Measurements from ENCODE around the gene NOP56.
A peak's percentile ranks its signal among the peaks of the same experiment; 100 is the strongest.

NOP56 gene

DNA sequence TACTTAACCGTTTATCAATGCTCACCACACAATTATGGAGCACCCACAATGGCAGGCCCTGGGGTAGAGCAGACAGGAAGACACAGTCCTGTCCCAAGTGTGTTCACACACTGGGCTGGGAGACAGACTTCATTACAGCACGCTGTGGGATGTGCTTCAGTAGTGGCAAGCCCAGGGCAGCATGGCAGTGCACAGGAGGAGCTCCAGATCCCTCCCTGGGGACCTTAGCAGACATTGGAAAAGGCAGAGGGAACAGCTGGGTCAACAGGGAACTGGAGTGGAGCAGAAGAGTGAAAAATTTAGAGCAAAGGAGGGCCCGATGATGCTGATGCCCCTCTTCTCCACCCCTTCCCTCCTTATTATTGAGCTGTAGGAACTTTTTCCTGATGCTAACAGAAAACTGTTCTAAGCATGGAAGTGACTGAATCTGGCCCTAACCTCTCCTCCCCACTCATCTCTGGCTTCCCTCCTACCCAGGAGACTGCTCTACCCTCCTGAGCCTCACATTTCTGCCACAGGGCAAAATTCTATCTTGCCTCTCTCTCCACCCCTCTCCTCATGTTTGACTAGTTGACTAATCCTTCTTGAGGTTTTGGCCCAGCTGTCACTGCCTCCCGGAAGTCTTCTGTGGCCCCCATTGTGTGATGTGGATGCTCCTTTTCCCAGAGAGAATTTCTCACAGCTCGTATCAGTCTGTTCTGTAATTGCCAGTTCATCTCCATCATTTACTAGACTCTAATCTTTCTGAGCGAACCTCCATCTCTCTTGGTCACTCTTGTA is 41.3 kb upstream of the NOP56 start:
- no peak for TF ChIP-seq CTCF (IDR thresholded peaks at IDR 0.05; ENCODE audit: insufficient read depth, low read depth, low read length, missing control alignments)
- H3K4me3 ChIP-seq (ENCODE audit: low read depth, low read length): no peak overlapping the region
- no peak for DNase-seq (ENCODE audit: low read depth)

- no peak for DNase-seq (ENCODE audit: low read depth)
- TF ChIP-seq CTCF (IDR thresholded peaks at IDR 0.05; ENCODE audit: insufficient read depth, low read depth, low read length, missing control alignments): no peak
- no peak overlapping the region for H3K4me3 ChIP-seq (ENCODE audit: low read depth, low read length)
Measured at GRCh38 chr20:2612073-2612472, 40.4 kb upstream of the NOP56 start.

GRCh38 chr20:2616634-2617033 is 35.8 kb upstream of the NOP56 start:
- DNase-seq (ENCODE audit: low read depth): no peak
- no peak overlapping the region for H3K4me3 ChIP-seq (ENCODE audit: low read depth, low read length)
- TF ChIP-seq CTCF (IDR thresholded peaks at IDR 0.05; ENCODE audit: insufficient read depth, low read depth, low read length, missing control alignments): no peak

DNA sequence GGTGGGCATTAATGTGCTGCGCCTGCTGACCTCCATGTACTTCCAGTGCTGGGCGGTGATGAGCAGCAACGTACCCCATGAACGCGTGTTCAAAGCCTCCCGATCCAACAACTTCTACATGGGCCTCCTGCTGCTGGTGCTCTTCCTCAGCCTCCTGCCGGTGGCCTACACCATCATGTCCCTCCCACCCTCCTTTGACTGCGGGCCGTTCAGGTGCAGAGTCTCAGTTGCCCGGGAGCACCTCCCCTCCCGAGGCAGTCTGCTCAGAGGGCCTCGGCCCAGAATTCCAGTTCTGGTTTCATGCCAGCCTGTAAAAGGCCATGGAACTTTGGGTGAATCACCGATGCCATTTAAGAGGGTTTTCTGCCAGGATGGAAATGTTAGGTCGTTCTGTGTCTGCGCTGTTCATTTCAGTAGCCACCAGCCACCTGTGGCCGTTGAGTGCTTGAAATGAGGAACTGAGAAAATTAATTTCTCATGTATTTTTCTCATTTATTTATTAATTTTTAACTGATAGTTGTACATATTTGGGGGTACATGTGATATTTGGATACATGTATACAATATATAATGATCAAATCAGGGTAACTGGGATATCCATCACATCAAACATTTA is 35.2 kb upstream of the NOP56 start:
- no peak overlapping the region for H3K4me3 ChIP-seq (ENCODE audit: low read depth, low read length)
- no peak for TF ChIP-seq CTCF (IDR thresholded peaks at IDR 0.05; ENCODE audit: insufficient read depth, low read depth, low read length, missing control alignments)
- peak; percentile 31 for DNase-seq (ENCODE audit: low read depth)

DNA sequence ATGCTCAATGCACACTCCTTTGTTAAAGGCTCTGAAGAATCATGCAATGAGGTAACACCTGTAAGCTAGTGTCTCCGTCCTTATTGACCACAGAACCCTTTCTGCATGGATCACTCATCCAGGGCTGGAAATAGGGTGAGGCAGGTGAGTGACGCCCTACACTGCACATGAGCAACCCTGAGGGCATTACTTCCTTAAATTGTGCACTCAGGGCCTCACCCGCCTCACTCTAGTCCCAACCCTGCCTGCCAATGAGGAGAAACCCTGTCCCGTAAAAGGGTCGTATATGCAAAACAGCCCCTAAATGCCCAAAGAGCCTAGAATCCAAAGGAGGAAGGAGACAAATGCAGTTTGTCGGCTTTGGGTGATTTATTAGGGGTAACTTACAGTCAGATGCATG is 33.6 kb upstream of the NOP56 start:
- no peak for TF ChIP-seq CTCF (IDR thresholded peaks at IDR 0.05; ENCODE audit: insufficient read depth, low read depth, low read length, missing control alignments)
- H3K4me3 ChIP-seq (ENCODE audit: low read depth, low read length): no peak overlapping the region
- DNase-seq (ENCODE audit: low read depth): no peak

- no peak for TF ChIP-seq CTCF (IDR thresholded peaks at IDR 0.05; ENCODE audit: insufficient read depth, low read depth, low read length, missing control alignments)
- H3K4me3 ChIP-seq (ENCODE audit: low read depth, low read length): no peak overlapping the region
- DNase-seq (ENCODE audit: low read depth): no peak
Measured at GRCh38 chr20:2619337-2619736, 33.1 kb upstream of the NOP56 start.

All from GM12865 (cell line).